ENCODE data around the gene AKNAD1.

Gene AKNAD1

DNA sequence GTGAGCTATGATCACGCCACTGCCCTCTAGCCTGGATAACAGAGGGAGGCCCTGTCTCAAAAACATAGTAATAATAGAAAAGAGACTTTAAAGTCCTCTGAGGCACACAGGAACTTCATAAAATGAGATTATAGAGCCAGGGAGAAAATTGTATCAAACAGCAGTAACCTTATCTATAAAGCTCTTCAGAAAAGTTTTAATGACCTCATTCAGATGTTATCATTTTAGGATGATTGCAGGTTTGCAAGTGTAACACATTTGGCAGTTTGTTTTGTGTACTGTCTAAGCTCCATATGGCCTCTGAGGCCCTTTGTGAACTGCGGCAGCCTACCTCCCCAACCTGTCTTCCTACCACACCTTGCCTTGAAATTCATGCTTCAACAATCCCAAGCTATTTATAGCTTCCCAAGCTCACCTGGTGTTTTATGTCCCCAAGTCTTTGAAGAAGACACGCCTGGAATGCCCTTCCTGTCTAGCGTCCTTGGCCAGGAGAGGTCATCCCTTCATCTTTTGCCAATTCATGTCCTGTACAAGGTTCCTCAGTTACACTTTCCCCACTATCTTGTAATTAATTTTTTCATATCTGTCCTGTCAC lies 8.5 kb upstream of the AKNAD1 start:
- DNase-seq (ENCODE audit: low read depth) = no peak

DNA sequence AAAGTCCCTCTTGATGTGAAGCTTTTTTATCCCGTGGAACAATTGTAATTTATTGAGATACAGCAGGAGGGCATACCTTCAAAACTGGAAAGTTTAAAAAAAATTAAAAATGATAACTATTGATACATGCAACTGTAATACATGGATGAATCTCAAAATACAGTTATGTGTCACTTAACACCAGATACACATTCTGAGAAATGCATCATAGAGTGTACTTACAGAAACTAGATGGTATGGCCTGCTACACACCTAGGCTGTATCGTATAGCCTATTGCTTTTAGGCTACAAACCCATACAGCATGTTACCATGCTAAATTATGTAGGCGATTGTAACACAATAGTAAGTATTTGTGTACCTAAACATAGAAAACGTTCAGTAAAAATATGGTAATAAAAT lies 7.1 kb upstream of the AKNAD1 start:
- DNase-seq (ENCODE audit: low read depth) = no peak

DNA sequence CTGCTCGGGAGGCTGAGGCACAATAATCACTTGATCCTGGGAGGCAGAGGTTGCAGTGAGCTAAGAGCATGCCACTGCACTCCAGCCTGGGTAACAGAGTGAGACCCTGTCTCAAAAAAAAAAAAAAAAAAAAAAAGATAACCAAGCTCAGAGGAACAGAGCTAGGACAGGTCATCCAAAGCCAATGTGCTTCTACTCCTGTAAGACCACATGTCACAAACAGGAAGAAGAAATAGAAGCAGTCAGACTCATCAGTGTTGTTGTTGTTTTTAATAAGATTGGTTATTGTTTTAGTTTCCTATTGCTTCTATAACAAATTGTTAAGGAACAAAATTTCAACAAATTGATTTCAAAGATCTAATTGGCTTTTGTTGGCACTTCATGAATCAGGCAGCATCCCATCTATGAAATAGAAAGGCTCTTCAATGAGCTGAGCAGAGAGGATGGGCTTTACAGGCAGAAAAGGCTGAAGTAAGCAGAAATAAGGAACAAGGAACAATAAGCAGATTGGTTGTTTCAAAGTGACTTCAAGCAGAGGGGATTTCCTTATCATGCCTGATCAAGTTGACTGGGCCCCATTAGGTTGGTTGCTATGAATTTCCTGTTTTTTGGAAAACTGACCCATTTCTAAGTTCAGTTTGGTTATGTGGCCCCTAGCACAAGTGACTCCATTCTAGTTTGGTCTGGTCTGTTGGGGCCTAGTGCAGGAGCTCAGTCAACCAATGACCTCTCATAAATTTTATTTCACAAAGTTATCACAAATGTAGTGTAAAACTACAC lies 6.0 kb upstream of the AKNAD1 start:
- DNase-seq (ENCODE audit: low read depth) = no peak

DNA sequence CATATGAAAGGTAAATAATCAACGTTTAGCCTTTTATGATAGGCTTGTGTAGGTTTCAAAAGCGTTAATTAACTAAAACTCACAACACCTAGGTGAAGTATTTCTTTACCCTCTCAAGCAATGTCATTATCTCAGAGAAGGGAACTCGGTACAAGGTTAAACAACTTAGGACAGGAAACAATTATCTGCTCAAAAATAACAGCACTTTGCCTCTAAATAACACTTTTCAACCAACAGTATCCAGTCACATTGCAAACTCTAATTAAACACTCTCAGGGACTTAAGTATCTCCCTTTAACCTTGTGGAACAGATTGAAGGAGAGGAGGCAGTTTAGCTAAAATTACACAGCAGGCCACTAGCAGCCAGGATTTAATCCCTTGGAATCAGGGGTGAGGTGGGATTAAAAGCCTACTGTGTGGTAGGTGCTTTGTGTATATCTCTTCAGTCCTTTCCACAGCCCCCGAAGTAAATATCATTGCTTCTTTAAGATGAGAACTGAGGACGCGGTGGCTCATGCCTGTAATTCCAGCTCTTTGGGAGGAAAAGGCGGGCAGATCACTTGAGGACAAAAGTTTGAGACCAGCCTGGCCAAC lies 5.2 kb upstream of the AKNAD1 start:
- DNase-seq (ENCODE audit: low read depth) = no peak

DNA sequence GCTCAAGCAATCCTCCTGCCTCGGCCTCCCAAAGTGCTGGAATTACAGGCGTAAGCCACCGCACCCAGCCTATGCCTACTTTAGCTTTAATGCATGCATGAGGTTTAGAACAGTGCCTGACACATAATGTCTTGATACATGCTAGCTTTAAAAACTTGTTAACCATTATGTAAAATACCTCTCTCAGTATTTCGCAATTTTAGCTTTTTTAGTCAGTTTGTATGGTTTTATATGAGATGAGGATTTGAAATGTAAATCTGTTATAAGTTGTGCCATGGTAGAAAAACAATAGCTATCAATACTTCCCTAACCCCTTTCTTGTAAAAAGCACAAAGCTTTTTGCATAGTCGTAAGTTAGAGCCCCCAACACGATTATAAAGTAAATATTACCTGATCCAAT lies 4.7 kb upstream of the AKNAD1 start:
- DNase-seq (ENCODE audit: low read depth) = no peak

DNA sequence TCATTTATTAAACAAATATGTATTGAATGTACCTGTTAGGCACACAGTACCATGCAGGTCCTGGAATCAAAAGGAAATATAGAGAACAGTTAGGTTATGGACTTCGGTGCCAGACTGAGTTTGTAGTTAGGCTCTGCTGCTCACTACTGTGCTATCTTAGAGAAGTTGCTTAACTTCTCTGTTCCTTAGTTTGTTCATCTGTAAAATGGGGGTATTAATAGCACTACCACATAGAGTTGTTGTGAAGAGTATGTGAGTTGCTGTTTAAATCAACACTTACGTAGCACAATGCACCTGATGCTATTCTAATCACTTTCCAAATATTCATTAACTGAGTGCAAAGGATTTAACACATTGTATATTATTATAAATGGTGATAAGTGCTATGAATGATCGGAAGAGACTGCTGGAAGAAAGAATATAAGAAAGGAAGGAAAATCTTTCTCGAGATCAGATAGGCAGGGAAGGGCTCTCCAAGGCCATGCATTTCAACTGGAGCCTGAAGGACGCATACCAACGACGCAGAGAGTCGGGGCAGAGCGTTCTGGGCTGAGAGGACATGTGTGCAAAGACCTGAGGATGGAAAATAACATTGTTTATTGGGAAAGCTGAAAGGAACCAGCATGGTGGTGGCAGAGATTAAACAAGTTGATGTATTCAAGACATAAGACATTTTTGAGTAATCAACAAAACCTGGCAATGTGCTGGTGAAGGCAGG lies 3.5 kb upstream of the AKNAD1 start:
- no peak for DNase-seq (ENCODE audit: low read depth)

DNA sequence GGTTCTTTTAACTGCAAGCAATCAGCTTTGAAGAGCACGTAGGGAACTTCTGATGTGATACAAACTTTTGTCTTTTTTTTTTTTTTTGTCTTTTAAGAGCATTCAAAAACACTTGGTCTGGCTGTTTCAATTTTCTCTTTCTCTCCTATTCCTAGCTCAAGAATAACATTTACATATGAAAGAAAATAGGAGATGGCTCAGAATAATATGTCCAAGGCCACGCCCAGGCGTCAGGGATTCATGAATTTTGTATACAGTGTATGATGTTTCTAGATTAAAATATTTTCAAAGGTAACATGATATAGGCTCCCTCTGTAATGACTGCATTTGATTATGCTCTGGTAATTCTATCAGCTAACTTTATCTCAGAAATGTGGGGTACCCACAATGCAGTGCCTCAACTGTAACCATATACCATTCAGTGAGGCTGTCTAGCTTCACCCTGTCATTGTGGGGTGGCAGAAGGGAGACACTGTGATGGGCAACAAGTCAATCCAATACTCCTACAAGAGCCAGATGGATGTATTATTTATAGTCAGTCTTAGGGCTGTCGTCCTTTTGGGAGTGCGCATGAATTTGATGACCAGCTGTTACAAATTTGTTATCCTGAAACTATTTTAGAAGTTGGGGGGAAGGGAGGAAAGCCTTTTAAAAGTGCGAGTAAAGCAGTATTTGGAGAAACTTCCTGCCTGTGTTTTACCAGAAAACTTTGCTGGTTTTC lies 1.5 kb upstream of the AKNAD1 start:
- DNase-seq (ENCODE audit: low read depth) = no peak

DNA sequence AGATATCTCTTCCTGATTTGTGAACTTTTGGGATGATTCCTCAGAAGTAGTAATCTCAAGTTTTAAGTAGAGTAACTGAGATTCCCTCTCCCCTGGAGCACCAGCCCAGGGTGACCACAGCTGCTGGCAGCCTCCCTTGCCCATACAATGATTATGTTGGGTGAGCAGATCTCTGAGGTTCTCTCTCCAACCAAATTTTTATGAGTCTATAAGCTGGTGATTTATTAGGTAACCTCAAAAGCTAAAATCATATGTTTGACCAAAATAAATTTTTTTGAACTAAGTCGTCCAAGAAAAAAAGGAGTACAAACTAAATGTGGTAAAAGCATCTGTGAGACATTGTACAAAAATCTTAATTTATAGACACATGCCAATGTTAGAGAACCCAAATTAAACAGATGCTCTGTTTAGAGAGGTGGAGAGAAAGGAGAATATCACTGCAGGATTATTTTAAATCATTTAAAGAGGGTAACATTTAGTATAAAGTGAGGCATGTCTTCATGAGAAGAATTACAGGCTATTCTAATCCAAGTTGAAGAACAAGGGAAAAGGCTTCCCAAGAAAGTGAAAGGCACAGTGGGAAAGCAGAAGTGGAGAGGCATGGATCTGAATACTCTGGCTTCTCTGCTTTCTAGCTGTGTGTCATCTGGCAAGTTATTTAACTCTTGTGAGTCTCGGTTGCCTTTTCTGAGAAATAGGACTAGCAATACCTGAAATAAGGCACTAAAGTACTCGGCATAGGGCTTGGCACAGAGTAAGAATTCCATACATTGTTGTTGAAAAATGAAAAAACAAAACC lies 2.5 kb downstream of the AKNAD1 start:
- DNase-seq (ENCODE audit: low read depth) = no peak

DNA sequence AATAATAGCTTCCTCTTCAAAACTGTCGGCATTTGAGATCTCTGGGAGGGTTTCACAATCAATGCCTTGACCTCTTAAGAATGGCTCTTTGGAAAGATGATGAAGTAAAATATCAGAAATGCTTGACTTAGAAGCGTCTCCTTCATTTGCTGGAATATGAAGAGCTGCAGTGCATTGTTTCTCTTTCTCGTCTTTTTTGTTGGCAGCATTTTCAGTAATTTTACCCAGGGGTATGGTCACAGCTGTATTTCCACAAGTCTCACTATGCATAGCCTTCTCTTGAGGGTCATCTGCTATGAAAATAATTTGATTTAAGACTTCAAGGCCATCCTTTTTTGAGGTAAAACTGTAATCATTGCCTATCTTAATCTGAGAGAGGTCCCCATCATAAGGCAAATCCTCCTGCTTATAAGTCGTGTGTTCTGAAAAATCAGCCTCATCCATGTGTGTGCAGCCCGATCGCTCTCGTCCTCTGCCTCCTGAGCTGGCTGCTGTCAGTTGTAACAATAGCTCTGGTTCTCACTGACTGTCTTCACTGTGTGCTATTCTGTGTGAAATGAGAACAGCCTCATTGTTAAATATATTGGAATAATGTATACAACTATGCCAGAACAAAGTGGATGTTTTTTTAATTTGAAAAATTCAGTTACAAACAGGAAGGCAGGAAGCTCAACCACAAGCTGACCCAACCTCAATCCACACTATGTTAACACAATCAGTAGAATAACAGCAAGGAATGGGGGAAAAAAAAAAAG lies 4.5 kb downstream of the AKNAD1 start:
- DNase-seq (ENCODE audit: low read depth) = no peak

DNA sequence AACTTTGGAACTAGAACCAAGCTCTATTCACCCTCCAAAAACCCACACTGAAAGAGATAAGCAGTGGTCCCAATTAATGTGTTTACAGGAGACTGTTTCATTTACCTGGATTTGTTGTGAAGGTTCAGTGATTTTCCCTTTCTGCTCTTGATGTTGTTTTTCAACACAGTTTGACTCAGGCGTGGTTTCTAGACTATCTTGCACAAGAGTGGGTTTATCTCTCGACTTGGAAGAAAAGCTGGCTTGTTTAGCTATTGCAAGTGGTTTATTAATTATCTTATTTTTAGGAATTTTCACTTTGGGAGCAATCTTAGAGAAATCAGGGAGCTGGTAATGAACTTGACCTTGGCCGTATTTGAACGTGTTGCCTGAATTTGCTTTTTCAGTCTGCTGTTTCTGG lies 5.3 kb downstream of the AKNAD1 start:
- DNase-seq (ENCODE audit: low read depth) = no peak

DNA sequence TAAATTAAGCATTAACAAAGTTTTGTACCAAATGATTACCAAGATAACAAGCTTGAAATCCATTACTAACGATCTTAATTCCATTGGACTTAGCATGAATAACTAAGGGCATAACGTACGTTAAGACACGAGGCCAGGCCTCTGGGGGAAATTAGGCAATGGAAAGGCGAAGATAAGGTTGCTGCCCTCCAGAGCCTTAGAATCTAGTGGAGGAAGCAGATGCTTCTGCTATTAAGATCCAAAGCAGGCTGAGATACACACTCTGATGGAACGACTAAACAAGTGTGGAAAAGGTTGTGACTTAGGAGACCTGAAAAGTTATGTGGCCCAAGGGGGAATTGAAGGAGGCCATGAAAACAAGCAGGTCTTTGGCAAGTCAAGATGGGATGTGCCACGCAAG lies 6.0 kb downstream of the AKNAD1 start:
- DNase-seq (ENCODE audit: low read depth) = no peak

DNA sequence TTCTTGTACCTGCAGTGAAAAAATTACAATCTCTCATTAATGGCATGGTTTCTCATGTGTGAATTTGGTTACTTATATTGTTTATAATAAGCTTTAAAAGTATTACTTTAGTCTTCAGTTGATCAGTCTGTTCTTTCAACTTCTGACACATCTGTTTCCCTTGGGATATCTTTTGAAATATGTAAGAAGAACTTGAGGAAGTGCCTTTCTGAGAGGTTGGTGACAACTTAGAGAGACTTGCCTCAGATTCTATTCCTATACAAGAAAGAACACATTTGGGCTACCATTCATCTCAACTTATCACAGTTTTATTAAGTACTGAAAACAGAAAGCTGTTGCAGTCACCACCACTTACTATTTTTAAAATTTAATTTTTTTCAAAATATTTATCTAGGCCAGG lies 8.1 kb downstream of the AKNAD1 start:
- no peak for DNase-seq (ENCODE audit: low read depth)

DNA sequence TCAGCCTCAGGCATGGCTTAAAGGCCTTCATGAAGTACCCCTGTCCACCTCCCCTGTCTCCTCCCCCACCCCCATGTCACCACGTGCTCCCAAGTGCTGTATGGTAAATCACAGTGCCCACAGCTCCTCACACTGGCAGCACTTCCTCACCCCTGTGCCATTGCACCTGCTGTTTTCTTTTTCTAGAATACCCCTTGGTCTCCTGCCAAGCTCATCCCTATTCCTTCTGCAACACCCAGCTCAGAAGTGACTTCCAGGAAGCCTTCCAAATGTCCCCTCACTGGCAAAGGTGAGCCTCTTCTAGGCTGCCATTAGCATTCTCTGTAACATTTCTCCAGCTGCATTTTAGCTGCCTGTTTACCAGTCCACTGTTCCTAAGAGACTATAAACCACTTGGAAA lies 9.4 kb downstream of the AKNAD1 start:
- no peak for DNase-seq (ENCODE audit: low read depth)

DNA sequence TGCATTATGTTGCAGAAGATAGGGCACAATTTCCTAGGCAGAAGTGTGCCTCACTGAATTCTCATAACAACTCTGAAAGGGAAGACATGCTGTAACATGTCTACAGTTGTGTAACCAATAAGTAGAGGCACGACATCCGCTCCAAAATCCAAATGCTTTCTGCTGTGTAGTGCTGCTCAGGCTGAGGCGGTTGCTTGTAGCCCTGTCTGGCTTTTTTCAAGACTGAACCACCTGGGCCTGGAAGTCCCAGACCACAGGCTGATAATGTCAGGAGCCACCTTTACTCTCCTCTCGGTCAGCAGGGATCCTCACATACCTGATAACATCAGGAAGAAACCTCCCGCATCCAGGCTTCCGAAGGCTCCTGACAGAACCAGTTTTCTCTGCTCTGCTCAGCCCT lies 10.9 kb downstream of the AKNAD1 start:
- DNase-seq (ENCODE audit: low read depth) = no peak

DNA sequence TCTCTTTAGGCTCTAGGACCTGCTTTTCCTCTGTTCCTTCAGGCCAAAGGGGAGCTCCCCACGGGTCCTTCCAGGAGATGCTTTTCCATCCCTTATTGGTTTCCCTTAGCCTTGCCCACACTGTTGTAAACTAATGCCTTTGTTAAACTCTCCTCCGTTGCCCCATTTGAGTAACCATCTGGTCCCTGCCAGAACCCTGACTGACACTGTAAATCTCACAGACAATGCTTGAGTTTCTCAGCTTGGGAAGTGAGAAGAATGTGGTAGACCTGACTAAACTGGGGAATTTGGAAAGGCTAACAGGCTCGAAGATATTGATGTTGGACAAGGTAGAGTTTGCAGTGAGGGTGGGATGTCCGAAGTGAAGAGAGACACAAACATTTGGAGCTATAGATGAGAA lies 11.4 kb downstream of the AKNAD1 start:
- no peak for DNase-seq (ENCODE audit: low read depth)

DNA sequence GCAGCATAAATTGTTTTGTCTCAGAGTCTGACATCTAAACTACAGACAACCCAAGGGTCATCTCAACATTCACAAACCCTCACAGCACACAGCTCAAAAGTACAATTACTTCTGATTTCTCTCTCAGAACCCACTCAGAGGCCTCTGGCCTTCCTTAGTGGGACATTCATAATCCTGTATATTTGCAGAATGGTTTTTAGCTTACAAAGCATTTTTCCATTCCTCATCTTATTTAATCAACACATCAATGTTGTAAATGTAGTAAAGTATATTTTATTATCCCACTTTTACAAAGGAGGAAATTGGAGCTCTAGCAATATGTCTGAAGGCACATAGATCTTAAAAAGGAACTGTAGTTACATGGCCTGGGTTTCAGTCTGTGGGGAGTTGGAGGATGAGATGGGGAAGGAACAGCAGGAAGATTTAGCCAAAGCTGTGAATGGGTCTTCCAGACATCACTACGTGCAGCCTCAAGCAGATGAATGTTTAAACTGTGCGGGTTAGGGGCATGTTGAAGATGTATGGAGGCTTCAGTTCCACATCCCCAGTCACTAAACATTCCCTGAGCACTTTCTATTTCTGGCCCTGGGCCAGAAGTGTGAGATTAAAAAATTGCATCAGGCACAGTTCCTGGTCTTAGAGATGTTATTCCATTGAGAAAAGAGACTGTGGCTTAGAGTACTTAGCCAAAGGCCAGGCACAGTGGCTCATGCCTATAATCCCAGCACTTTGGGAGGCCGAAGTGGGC lies 13.3 kb downstream of the AKNAD1 start:
- no peak for DNase-seq (ENCODE audit: low read depth)

DNA sequence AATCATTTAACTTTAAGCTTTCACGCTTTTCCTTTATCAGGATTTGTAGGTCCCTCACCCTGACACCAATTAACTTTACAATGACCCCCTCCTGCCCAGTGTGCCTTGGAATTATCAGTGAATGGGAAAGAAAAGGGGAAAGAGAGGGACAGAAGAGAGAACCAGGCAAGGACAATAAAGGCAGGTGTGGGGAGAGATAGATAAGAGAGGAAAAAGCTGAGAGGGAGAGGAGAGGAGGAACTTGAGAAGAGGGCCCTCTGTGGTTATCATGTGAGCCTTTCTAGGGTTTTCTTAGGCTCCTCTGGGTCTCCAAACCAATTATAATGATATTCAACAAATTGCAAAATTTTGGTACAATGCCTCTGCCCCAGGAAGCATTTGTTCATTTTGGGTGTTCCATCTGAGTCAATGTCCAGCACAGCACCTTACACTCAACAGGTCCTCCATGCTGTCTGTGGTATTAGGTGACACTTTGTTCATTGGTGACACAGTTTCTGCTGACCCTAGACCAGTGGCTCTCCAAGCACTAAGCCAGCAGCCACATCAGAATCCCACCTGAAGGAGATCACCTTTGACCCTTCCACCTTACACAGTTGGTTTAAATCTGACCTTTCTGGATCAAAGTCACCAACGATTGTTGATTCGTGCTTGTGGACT lies 14.2 kb downstream of the AKNAD1 start:
- DNase-seq (ENCODE audit: low read depth) = no peak

DNA sequence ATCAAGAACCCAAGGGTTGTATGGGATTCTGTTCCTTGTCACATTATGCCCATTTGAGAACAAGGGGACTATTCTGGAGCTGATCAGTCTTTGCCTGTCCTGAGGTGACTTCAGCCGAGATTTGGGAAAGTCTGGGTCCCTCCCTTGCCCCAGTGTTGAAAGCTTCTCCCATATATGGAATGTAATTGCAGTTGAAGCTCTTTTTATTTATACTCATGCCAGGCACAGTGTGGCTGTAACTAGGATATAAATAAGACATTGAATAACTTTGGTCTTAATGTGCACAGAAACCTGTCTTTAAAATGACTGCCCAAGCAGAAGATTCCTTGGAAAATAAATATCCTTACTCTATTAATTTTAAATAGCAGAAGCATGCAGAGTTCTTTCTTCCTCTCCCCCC lies 15.2 kb downstream of the AKNAD1 start:
- DNase-seq (ENCODE audit: low read depth) = no peak

DNA sequence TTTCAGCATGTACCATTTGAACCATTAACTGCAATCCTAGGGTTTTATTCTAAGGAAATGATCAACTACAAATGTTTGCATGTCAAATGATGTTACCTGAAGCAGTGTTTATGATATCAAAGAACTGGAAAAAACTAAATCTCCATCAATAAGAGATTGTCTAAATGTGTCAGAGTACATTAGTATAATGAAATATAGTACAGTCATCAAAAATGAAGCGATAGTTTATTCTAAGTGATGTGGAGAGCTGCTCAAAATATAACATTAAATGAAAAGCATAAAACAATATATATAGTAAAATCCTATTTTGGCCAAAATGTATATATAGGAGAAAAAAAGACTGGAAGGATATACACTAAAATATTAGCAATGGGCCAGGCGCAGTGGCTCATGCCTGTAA lies 24.0 kb downstream of the AKNAD1 start:
- DNase-seq (ENCODE audit: low read depth) = no peak

DNA sequence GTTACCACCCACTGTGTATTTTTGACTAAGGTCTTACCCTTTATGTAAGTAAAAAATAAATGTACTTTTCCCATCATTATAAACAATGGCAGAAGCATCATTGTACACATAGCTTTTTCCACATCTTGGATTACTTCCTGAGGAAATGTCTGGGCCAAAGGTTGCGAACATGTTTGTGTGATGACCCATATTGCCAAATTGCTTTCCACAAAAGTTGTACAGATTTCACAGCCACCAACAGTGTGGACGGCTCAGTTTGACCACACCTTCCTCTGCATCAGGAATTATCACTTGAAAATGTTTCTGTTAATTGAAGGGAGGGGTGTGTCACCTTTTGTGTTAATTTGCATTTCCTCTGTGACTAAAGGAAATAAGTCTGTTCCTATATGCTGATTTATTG lies 25.7 kb downstream of the AKNAD1 start:
- DNase-seq (ENCODE audit: low read depth) = no peak
